Gastroesophageal sphincter (tissue), 4 donors: ENCODE data around the gene RNF183. TPM values are rescaled to one million over a fixed set of nuclear protein-coding genes. Genes with fewer than 3 reads are reported as not detected.

Experiments
- ATAC-seq: fragments of 150-250 bp; one replicate; pipeline ENCODE4 v1.9.1; 2016; ENCODE audit warnings: mild to moderate bottlenecking, moderate library complexity
- H3K27ac ChIP-seq, 4 donors: fragments of 200-600 bp; sonication (generic) in 3 of 4; 1 replicate in 3 of 4; 2 replicates in 1 of 4; pipeline ENCODE4 v1.5.1; 2016 to 2019
- H3K27me3 ChIP-seq: fragments of 200-600 bp; sonication (generic); one replicate; pipeline ENCODE4 v1.5.1; 2019
- H3K36me3 ChIP-seq, 2 donors: fragments of 200-600 bp; sonication (generic); one replicate each; pipeline ENCODE4 v1.5.1; 2019; ENCODE audit warnings: control low read depth in 1 of 2
- H3K4me1 ChIP-seq, 3 donors: fragments of 200-600 bp; sonication (generic); 1 replicate in 2 of 3; 2 replicates in 1 of 3; pipeline ENCODE4 v1.5.1; 2016 to 2019; ENCODE audit warnings: control low read depth in 2 of 3
- H3K4me3 ChIP-seq, 2 donors: fragments of 200-600 bp; sonication (generic); one replicate each; pipeline ENCODE4 v1.5.1; 2019; ENCODE audit warnings: mild to moderate bottlenecking in 1 of 2, moderate library complexity in 1 of 2
- H3K9me3 ChIP-seq, 3 donors: fragments of 200-600 bp; sonication (generic); one replicate each; pipeline ENCODE4 v1.5.1; 2017 to 2019; ENCODE audit warnings: control low read depth in 2 of 3
- EP300 ChIP-seq: sonication (generic); formaldehyde crosslinking; IDR thresholded peaks from one replicate; pipeline ENCODE4 v1.6.1; 2017; ENCODE audit warnings: antibody characterized with exemption, mild to moderate bottlenecking
- POLR2A ChIP-seq, 2 donors: fragments of 450-650 bp; IDR thresholded peaks; one replicate each; pipeline ENCODE4 v1.6.1; 2017; ENCODE audit warnings: antibody characterized with exemption in 2 of 2, mild to moderate bottlenecking in 2 of 2, moderate library complexity in 1 of 2
- POLR2AphosphoS5 ChIP-seq: sonication (generic); formaldehyde crosslinking; IDR thresholded peaks from one replicate; pipeline ENCODE4 v1.6.1; 2017; ENCODE audit warnings: antibody characterized with exemption
- WGBS, 2 donors: methylation state at CpG; one replicate each; pipeline ENCODE4 v1.1.5; 2018; ENCODE audit warnings: low coverage in 1 of 2; 5-methylcytosine and 5-hydroxymethylcytosine counted together
- total RNA-seq, 4 donors: library from RNA; depleted of rRNA; stranded (reverse); fragments of >200 nt; gene quantifications; one replicate each; pipeline ENCODE4 v1.1.0, GENCODE V29; 2016
- TF ChIP-seq, protein P1 (sequence below), 4 experiments: fragments of 200-600 bp in 2 of 4; fragments of 450-650 bp in 2 of 4; sonication (generic) in 1 of 4; IDR thresholded peaks; one replicate each; pipeline ENCODE4 v1.5.1; 2017 to 2019; ENCODE audit warnings: antibody characterized with exemption in 4 of 4, mild to moderate bottlenecking in 2 of 4, moderate library complexity in 2 of 4

RNF183 gene
- total RNA-seq, 4 donors from 2014 or later, result 0.37 TPM; not detected in 3

DNA sequence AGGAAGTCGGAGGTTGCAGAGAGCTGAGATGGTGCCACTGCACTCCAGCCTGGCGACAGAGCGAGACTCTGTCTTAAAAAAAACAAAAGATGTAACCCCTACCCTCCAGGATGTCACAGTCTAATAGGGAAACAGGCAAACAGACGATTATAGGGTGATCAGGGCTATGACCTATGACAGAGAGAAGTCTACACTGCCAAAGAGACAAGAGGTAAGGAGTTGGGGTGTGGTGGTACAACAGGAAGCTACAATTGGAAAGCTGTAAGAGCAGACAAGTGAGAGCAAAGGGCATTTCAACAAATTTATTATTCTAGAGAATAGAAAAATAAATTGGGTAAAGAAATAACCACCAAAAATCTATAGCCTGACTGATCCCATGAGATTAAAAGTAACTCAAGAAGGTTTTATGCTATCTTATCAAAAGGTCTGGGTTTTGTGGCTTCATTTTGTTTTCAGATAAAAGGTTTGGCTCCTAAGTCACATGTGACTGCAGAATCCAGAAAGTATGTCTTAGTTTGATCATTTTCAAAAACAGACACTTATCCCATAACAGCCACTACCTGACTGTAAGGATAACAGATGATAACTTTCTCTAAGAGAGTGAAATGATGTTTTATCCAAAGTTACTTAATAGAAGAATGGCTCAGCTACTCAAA lies 35.1 kb downstream of the RNF183 start:
- H3K27me3 ChIP-seq, result no peaks in the 10 kb centered on the region
- peaks cover 0 to 82% of the 10 kb centered on the region in 2 donors for H3K36me3 ChIP-seq
- ATAC-seq, result no peak
- no peaks in the 10 kb centered on the region for H3K9me3 ChIP-seq
- WGBS, 2 donors, result 77% methylated on average over 4 of the region's 4 CpGs; no CpG with 5 or more reads in 1 of the 2 donors
- H3K4me1 ChIP-seq, result no peaks in the 10 kb centered on the region
- no peak overlapping the region for H3K27ac ChIP-seq
- H3K4me3 ChIP-seq, result no peak overlapping the region
- no peak for TF ChIP-seq EP300
- TF ChIP-seq, protein P1, sequence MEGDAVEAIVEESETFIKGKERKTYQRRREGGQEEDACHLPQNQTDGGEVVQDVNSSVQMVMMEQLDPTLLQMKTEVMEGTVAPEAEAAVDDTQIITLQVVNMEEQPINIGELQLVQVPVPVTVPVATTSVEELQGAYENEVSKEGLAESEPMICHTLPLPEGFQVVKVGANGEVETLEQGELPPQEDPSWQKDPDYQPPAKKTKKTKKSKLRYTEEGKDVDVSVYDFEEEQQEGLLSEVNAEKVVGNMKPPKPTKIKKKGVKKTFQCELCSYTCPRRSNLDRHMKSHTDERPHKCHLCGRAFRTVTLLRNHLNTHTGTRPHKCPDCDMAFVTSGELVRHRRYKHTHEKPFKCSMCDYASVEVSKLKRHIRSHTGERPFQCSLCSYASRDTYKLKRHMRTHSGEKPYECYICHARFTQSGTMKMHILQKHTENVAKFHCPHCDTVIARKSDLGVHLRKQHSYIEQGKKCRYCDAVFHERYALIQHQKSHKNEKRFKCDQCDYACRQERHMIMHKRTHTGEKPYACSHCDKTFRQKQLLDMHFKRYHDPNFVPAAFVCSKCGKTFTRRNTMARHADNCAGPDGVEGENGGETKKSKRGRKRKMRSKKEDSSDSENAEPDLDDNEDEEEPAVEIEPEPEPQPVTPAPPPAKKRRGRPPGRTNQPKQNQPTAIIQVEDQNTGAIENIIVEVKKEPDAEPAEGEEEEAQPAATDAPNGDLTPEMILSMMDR (IDR thresholded peaks at IDR 0.05), result no peak
- no peak for TF ChIP-seq POLR2AphosphoS5
- TF ChIP-seq POLR2A (IDR thresholded peaks at IDR 0.05), result no peak

DNA sequence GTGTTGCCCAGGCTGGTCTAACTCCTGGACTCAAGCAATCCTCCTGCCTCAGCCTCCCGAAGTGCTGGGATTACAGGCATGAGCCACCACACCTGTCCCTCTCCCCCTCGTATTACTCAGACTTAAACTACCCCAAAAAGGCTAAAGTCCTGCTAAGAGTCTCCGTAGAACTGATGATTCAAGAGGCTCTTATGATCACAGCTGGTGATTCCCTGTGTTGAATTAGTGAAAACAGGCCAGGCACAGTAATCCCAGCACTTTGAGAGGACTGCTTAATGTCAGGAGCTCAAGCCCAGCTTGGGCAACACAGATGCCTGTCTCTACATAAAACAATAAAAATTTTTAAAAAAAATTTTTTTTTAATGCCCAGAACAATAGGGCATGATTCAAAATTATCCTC lies 37.0 kb downstream of the RNF183 start:
- no peaks in the 10 kb centered on the region for H3K27me3 ChIP-seq
- ATAC-seq, result no peak

DNA sequence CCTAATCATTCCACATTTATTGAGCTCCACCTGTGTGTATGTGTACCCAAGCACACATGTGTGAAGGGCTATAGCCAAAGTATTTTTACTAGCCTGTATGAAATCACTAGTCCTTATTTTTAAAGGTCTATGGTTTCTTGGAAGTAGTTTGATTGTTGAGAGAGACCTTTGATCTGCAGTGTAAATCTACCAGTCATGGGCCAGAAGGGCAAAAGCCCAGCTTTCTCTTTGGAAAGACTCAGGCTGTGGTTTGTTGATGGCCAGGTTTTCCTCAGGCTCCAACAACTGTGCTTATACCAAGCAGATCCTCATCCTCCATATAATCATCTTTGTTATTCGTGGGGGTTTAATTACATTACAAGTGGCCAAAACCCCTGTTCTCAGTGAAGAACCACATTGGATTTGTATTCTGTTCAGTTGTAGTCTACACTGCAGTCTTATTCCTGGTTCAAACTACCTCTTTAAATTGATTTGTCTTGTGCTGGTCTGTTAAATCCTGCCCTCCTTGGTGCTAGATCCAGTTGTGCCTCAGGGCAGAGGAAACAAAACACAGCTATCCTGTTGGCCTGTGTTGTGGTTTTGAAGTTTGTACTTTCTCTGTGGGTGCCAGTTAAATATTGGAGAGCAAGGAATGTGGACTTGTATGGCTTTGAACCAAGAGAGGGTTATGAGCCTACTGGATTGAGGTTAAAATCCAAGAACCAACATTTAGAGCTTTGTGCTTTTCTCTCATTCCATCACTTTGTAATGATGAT lies 41.1 kb downstream of the RNF183 start:
- Histone ChIP-seq H3K27ac (no peak overlapping the region), H3K4me1 (no peaks in the 10 kb centered on the region), H3K36me3 (peaks cover 0 to 81% of the 10 kb centered on the region in 2 donors), H3K27me3 (no peaks in the 10 kb centered on the region), H3K4me3 (no peak overlapping the region), H3K9me3 (no peaks in the 10 kb centered on the region)
- TF ChIP-seq POLR2A (IDR thresholded peaks at IDR 0.05), result no peak
- TF ChIP-seq, protein P1 (IDR thresholded peaks at IDR 0.05), result no peak
- no peak for TF ChIP-seq POLR2AphosphoS5
- no peak for TF ChIP-seq EP300
- no peak for ATAC-seq
- WGBS, 2 donors, result 60 to 100% methylated on average over 1 of the region's 1 CpG

More for the DNA sequence above, 37.0 kb downstream of the RNF183 start:
- 76 to 90% methylated on average over 2 to 3 of the region's 3 CpGs for WGBS, 2 donors
- no peak overlapping the region for H3K27ac ChIP-seq
- peaks cover 0 to 81% of the 10 kb centered on the region in 2 donors for H3K36me3 ChIP-seq
- H3K4me1 ChIP-seq, result no peaks in the 10 kb centered on the region
- no peak overlapping the region for H3K4me3 ChIP-seq
- no peaks in the 10 kb centered on the region for H3K9me3 ChIP-seq
- TF ChIP-seq POLR2A (IDR thresholded peaks at IDR 0.05), result no peak
- TF ChIP-seq EP300, result no peak
- TF ChIP-seq, protein P1 (IDR thresholded peaks at IDR 0.05), result no peak
- TF ChIP-seq POLR2AphosphoS5, result no peak

DNA sequence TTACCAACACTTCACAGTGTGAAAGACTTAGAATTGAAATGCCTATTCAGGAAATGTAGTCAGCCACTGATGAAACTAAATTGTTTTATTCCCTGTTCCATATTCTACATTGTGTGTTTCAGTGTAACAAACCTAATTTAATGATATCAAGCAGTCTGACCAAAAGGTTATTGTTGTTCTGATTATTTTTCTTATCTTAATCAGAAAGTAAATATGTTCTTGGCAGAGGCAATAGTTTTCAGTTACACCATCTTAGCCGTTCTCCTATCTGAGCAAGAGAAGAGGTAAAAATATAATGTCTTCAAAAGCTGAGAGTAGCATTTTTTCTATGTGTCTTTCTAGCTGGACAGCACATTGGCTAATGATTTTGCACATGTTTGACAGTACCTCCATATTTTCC lies 44.9 kb downstream of the RNF183 start:
- Histone ChIP-seq H3K4me3 (no peak overlapping the region), H3K27me3 (no peaks in the 10 kb centered on the region), H3K4me1 (no peaks in the 10 kb centered on the region), H3K9me3 (no peaks in the 10 kb centered on the region), H3K36me3 (peaks cover 0 to 83% of the 10 kb centered on the region in 2 donors), H3K27ac (no peak overlapping the region)
- ATAC-seq, result no peak
- TF ChIP-seq POLR2AphosphoS5 (no peak), POLR2A (IDR thresholded peaks at IDR 0.05) (no peak), EP300 (no peak)
- TF ChIP-seq, protein P1 (IDR thresholded peaks at IDR 0.05), result no peak
- 75 to 80% methylated on average over 1 of the region's 1 CpG for WGBS, 2 donors

DNA sequence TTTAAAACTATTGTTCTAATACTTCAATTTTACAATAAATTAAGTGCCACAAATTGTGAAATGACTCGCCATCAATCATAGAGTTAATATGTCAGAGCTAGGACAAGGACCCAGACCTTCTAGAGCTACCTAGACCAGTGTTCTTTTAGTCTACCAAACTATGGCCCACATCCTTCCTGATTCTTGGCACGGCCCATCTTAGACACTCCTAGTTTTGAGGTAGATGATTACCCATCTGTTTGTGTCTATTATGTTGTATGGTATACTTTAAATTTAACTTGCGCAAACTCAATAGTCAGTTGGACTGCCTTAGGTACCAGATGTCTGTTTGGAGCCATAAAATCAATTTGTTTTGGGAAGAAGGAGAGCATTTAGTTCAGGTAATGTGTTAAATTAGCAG lies 45.3 kb downstream of the RNF183 start:
- 96 to 97% methylated on average over 3 of the region's 3 CpGs for WGBS, 2 donors
- peaks cover 0 to 81% of the 10 kb centered on the region in 2 donors for H3K36me3 ChIP-seq
- TF ChIP-seq EP300 (no peak), POLR2A (IDR thresholded peaks at IDR 0.05) (no peak), POLR2AphosphoS5 (no peak)
- TF ChIP-seq, protein P1 (IDR thresholded peaks at IDR 0.05), result no peak

More for the DNA sequence above, 45.3 kb downstream of the RNF183 start:
- no peaks in the 10 kb centered on the region for H3K9me3 ChIP-seq
- no peak overlapping the region for H3K27ac ChIP-seq
- no peak for ATAC-seq
- H3K4me3 ChIP-seq, result no peak overlapping the region
- H3K4me1 ChIP-seq, result no peaks in the 10 kb centered on the region
- no peaks in the 10 kb centered on the region for H3K27me3 ChIP-seq
